Astrocyte of the cerebellum (primary cell): Measurements from ENCODE around the gene STRN3.

Experiments
- DNase-seq: peaks from one replicate; pipeline ENCODE4 v3.0.0-alpha.2; 2011; ENCODE audit warnings: low read depth
- H3K4me3 ChIP-seq: 2 replicates; pipeline ENCODE4 v1.5.1; 2011; ENCODE audit warnings: mild to moderate bottlenecking, low read depth, low read length, moderate library complexity
- CTCF ChIP-seq: IDR thresholded peaks from 2 replicates; pipeline ENCODE4 v1.5.1; 2012; ENCODE audit warnings: low read length, low read depth, moderate library complexity, mild to moderate bottlenecking; ENCODE audit errors: missing control alignments
- in situ Hi-C: cut with HindIII; loops from 2 replicates; pipeline ENCODE4 v1.10.0; 2017; ENCODE audit warnings: low sequenced_read_pairs

STRN3 gene

GRCh38 chr14:30921305-30921704, 104.9 kb downstream of the STRN3 start:
- no peak for DNase-seq
- H3K4me3 ChIP-seq = no peak overlapping the region
- no peak for TF ChIP-seq CTCF
- in situ Hi-C loops = no loop called here

- DNase-seq = no peak
- TF ChIP-seq CTCF = no peak
- in situ Hi-C loops = no loop called here
- no peak overlapping the region for H3K4me3 ChIP-seq
Measured at GRCh38 chr14:30915596-30915995, 110.6 kb downstream of the STRN3 start.

- no peak for TF ChIP-seq CTCF
- DNase-seq = no peak
- in situ Hi-C loops = no loop called here
- H3K4me3 ChIP-seq = no peak overlapping the region
Measured at GRCh38 chr14:30914812-30915211, 111.4 kb downstream of the STRN3 start.

- no peak for TF ChIP-seq CTCF
- no peak overlapping the region for H3K4me3 ChIP-seq
- no peak for DNase-seq
- in situ Hi-C loops = no loop called here
Measured at GRCh38 chr14:30908826-30909225, 117.4 kb downstream of the STRN3 start.

- in situ Hi-C loops = no loop called here
- no peak for TF ChIP-seq CTCF
- DNase-seq = no peak
Measured at GRCh38 chr14:30907659-30908057, 118.5 kb downstream of the STRN3 start.

GRCh38 chr14:30906752-30907658, 119.2 kb downstream of the STRN3 start:
- peak; percentile 23 for TF ChIP-seq CTCF
- no peak for DNase-seq
- H3K4me3 ChIP-seq = no peak overlapping the region
- in situ Hi-C loops = no loop called here

More at GRCh38 chr14:30907659-30908057, 118.5 kb downstream of the STRN3 start:
- H3K4me3 ChIP-seq = no peak overlapping the region
